HG03039 (cell line): ENCODE measurements around the gene TMCC1.
"Not testable (repeated sequence)": the region's sequence is repeated elsewhere in the genome, so short reads cannot be mapped to it uniquely, and the experiment has no call there.

Source experiments
- ATAC-seq: cut with Tn5 transposase; IDR thresholded peaks from one replicate; pipeline ENCODE4 v1.9.1; 2021; ENCODE audit warnings: mild to moderate bottlenecking, moderate library complexity; ENCODE audit not compliant: unreplicated experiment

TMCC1 gene

DNA sequence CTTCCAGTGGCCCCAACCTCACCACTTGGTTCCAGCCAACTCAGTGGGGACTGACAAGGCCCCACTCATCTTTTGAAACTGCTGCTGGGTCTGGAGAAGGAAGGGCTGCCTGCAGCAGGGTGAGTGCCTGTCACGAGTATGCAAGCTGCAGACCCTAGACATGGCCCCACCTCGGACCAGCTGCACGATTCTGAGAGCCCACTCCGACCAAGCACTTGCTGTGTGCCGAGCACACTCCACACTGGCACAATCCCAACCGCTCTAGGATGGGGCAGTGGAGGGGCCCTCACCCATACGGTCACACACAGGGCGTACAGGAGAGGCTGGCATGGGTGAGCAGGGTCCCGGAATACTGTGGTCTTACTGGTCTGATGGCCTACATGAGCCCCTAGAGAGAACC is 279.1 kb downstream of the TMCC1 start:
- ATAC-seq, result no peak

DNA sequence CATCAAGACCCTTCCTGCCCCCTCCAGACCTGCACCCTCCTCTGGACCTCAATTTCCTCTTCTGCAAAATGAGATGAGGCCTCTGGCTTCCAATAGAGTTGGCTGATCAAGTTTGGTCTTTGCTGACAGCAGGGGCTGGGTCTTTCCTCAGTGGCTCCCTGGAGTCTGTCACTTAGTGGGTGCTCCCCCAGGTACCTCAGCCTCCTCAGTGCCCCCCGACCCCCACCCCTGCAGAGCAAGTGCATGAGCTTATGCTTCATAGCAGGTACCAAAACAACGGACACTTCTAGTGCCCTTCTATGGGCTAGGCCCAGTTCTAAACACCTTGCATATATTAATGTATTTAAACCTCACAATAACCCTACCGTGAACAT is 280.2 kb downstream of the TMCC1 start:
- ATAC-seq, result no peak

DNA sequence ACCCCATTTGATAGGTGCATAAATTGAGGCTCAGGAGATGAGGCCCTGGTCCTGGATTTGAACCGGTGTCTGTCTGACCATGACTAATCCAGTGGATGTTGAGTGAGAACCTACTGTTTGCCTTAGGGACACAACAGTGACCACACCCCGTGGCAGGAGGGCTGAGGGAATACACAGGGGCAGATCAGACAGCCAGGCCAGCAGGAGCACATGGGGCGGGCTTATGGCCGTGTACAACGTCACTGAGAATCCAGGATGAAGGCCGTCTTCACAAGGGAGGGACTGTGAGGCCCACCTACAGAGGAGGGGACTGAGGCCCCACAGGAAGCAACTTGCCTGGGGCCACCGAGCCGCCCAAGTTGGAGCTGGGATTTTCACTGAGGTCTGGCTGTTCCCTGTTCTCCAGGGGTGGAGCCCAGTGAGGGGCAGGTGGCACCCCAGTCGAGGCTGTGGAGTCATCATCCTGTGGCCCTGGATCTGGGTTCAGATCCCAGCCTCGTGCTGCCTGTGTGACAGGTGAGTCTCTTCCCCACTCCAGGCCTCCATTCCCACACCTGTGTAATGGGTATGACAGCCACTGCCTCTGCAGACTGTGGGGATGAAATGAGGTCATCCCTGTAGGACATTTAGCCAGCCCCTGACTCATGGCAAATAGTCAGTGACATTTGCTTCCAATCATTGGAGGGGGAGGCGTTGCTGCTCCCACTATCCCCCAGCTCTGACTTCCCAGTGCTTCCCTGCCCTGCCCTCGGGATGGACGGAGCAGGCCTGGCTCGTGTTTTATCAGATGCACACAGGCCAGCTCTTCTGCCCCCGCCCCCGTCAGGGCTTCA is 280.8 kb downstream of the TMCC1 start:
- ATAC-seq, result no peak

DNA sequence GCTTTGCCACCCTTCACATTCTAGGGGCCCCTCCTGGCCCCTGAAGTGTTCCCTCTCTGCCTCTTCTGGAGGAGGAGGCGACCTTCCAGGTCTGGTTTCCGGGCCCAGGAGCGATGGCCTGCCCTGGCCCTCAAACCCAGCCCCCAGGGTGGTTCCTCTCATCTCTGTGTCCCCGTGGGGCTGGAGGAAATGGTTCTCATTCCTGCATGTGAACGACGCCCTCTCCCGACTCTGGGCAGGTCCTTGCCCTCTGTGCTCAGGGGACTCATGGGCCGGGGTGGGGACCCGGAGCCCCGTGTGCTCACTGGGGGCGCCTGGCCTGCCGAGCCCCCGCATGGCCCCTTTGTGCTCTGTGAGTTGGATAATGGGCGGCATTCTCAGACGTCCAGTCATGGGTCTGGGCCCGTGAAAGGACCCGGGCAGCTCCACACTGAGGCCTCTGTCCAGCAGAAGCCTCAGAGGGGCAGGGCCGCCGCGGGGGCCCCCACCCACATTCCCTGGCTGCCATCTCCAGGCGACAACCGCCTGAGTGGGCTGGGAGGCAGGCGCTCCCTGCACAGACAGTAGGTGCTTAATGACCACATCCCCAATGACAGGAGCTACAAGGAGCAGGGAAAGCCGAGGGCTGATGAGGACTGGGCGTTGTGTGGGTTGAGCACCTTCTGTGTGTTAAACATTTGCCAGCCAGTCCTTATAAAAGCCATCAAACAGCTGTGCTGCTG is 281.5 kb downstream of the TMCC1 start:
- ATAC-seq, result no peak

DNA sequence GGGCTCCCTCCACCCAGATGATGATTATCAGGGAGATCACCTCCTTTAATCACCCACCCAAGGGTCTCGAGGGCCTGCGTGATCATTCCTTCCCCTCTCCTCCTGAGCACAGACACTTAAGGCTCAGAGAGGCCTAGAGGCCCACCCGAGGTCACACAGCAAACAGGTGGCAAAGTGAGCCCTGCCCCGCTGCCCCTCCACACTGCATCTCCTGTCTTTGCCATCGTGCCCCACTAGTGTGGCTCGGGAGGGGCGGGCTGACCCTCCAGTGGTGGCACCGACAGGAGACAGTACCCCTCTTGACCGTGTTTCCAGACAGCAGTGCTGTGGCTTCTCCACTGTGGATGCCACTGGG is 282.1 kb downstream of the TMCC1 start:
- ATAC-seq, result no peak

DNA sequence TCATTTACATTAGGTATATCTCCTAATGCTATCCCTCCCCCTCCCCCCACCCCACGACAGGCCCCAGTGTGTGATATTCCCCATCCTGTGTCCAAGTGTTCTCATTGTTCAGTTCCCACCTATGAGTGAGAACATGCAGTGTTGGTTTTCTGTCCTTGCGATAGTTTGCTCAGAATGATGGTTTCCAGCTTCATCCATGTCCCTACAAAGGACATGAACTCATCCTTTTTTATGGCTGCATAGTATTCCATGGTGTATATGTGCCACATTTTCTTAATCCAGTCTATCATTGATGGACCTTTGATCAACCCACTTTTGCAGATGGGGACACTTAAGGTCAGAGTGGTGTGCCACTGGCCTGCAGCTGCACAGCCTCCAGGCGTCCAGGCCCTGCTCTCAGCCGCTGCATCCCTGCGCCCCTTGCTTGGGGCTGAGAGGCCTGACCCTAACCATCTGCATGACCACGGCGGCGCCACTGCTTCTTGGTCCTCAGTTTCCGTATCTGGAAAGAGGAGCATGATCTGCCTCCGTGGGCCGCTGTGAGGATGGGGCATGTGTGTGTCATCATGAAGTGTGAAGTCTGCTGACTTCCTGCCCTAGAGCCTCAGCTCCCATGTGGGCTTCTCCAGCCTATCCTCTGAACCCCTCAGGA is 282.6 kb downstream of the TMCC1 start:
- ATAC-seq, result not testable (repeated sequence)

DNA sequence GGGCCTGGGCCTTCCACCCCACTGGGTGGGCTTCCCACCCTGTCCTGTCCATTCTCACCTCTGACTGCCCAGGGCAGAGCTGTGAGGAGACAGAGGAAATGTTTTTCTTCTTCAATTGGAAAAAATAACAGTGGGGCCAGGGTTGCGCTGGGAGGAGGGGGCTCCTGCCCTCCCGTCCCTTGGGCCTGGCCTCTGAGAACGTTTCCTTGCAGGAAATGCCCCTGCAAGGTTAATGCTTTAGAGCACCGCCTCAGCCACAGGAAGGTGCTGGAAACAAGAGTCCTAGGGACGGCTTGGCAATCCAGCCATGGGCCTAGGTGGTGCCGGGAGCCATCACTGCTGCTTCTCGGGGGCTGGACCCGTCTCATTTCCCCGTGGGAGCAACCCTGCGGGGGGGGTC is 283.2 kb downstream of the TMCC1 start:
- no peak for ATAC-seq

DNA sequence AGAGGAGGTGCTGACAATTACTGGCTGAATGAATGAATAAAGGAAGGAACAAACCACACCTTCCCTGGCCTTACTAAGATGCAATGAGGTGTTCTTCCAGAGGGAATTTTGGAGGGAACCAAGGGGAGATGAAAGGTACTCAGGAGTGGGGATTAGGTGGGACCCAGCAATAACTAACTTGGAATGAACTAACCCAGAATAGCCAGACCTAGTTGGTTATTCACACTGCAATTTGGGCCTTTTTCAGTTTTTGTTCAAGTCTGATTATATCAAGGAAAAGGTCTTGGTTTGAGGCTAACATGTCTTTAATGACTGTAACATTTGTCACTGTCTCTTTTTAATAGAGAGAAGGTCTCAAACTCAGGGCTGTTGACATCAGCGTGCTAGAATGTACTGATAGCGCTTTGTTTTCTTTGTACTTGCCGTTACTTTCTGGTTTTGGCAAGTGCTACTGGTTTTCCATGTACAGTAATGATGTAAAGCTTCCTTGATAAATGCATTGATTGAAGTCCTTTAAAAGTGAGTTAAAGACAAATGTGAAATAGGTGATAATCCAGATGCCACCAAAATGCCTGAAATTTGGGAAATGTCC is 283.8 kb downstream of the TMCC1 start:
- ATAC-seq, result no peak

DNA sequence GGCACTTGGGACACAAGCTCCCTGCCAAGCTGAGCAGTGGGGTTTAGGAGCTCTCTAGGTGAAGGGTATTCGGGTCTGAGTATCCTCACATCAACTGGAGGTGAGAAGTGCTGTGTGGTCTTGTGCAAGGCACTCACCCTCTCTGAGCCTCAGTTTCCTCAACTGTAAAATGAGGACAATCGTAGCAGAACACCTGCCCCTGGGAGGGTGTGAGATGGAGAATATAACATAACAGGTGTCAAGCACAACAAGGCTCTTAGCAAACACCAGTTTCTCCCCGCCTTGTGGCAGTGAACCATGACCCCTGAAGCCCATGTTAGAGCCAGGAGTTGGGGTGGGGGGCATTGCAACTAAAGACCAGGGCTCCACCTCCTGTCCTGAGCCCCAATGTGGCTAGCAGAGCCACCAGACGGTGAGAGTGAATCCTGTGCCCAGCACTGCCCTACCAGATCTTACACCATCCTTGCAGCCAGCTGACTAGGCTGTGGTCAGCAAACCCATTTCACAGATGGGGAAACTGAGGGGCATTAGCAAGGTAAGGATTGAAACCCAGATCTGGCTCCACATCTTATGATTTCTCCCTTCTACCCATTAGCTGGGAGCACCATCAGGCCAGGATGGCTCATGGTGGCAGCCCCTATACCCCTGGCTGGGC is 284.4 kb downstream of the TMCC1 start:
- ATAC-seq, result no peak

DNA sequence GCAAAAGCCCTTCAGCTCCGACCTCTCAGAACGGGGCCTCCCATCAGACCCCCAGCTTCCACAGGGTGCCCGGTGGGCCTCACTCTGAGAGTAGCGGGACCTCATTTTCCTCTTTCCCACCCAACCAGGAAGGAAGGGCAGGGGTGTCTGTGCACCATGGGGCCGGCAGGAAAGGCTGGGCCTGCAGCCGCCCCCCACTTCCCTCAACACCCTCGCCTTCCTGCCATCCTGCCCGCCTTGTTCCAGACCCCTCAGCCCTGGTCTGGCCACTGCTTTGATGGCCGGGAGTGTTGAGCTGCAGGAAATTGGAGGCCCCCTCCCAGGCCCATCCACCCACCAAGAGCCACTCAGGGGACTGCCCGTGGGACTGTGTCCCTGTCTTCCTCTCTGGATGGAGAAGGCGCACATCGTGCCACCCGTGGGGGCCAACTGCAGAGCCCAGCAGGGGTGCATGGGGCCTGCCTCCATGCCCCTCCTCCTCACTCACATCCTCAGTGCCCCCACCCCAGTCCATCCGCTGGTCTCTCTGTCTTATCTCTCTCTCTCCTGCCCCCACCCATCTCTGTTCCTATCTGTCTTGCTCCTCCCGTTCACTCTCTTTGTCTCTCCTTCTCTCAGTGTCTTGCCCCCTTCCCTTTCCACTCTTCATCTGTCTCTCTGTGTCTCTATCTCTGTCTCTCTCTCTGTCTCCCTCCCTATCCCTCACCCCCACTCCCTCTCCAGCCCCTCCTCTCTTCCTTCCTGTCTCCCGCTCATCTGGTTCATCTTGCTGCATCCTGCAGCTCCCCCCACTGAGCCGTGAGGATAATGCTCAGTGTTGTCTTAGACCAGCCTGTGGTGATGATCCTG is 285.2 kb downstream of the TMCC1 start:
- no peak for ATAC-seq

DNA sequence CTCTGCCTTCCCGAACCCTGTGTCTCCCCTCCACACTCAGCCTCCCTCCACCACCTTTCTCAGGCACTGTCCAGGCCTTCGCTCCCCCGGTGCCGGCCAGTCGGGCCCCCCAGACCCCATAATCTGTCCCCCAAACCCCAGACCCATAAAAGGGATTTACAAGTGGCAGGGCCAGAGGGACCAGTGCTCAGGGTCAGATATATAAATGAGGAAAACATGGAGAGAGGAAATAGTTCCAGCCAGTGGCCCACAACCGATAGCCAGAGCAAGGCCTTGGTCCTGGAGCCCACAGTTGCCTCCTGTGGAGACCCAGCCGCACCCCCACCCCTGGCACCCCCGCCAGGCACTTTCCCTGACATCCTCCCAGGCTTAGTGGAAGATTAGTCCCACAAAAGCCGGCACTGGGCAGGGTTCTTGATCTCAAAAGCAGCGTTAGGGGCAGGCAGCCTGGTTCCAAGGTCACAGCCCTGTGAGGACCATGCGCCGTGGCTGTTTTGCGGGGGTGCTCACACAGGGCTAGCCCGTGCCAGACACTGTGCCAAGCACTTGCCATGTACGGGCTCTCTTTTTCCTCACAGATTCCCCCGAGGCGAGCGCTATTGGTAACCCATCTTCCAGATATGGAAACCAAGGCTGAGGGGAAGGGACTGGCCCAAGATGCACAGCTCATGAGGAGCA is 286.0 kb downstream of the TMCC1 start:
- no peak for ATAC-seq

DNA sequence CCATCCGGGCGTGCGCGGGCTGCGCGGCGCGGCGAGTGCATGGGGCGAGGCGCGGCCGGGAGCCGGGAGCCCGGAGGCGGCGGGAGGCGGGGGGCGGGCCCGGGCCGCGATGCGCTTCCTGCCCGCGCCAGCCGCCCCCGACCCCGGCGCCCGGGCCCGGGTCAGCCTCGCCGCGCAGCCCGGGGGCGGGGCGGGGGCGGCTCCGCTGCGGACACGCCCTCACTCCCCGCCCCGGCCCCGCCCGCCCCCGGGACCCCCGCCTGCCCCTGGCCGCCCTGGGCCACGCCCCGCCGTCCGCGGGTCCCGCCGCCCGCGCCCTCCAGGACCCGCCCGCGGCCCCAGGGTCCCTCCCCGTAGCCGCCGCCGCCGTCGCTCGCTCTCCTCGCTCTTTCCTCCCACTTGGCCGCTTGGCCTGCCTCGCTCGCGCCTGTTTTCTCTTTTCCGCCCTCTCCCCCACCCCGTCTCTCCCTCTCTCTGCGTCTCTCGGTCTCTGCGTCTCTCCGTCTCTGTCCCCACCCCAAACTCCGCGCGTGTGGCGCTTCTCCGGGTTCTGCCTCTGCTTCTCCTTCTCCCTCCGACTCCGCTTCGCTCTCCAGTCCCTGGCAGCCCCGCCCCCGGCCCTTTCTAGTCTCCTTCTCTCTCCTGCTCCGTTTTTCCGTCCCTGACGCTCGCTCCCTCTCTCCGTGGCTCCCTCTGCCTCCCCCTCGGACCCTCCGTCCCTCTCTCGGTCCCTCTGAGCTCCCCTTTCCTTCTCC is 286.7 kb downstream of the TMCC1 start, which contains the start of gene PLXND1:
TSS of gene PLXND1 (minus strand) at position 41 of the 755 bp plus-strand sequence. CDS start at position 4, 37 bp downstream.
- ATAC-seq, result no peak

DNA sequence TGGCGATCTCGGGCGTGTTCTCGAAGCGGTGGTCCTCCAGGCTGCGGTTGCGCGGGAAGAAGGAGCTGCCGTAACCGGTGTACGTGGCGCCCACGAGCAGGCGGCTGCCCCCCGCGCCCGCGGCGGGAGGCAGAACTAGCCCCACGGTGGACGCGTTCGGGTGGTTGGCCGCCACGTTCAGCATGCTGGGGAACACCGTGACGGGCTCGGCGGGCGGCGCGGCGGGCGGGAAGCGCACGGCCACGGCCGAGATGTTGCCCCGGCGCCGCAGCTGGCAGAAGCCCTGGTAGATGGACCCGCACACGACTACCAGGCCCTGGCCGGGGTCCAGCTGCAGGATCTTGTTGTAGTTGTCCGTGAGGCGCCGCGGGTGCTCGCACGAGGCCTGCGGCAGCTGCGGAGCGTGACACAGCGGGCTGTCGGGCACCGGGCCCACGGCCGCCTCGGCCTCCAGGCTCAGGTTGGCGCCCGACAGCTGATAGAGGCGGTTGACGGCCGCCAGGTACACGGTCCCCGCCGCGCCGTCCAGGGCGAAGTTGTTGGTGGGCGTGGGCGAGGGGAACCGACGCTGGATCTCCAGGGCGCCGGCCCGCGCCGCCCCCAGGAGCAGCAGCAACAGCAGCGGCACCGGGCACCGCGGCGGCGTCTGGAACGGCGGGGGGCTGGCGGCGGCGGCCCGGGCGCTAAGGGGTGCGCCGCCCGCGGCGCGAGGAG is 287.4 kb downstream of the TMCC1 start:
- ATAC-seq, result no peak

DNA sequence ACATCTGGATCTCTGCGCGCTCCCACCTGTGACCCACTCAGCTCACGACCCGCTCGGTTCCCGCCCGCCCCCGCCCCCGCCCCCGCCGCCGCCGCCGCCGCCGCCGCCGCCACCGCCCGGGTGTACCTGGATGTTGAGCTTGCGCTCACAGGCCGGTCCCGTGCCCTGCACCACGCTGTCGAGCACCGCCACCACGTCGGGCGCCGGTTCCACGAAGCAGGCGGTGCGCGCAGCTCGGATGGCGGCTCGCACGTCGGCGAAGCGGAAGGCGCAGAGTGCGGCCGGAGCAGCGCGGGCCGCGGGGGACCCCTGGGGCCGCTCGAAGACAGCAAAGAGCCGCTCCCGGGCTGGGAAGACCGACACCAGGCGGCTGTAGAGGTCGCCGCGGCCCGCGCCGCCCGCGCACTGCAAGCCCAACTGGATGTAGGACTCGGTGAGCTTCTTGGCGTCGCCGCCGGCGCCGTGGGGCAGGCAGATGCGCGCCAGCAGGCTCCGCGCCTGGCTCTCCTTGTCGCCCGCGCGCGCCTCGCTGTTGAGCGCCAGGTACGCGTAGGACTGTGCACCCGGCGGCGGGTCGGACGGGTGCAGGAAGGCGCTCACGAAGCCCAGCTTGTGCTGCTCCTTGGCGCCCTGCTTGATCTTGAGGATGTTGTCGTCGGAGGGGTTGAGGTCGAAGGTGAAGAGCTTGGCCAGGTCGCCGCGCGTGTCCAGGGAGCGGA is 288.1 kb downstream of the TMCC1 start:
- ATAC-seq, result no peak

DNA sequence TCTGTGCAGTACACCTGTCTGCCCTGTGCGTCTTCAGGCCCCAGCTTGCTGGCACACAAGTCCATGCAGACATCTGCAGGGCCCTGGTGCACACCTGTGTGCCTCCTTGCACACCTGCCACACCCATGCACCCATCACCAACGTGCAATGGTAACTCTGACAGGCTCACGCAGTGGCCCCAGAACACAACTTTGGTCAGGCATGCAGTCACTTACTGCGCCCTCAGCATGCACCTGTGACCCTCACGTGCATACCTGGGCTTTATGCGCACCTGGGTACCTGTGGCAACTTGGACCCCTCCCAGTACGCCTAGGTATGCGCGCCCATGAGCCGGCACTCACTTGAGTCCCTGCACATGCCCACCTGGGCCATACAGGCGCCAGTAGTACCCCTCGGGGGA is 288.7 kb downstream of the TMCC1 start:
- no peak for ATAC-seq

DNA sequence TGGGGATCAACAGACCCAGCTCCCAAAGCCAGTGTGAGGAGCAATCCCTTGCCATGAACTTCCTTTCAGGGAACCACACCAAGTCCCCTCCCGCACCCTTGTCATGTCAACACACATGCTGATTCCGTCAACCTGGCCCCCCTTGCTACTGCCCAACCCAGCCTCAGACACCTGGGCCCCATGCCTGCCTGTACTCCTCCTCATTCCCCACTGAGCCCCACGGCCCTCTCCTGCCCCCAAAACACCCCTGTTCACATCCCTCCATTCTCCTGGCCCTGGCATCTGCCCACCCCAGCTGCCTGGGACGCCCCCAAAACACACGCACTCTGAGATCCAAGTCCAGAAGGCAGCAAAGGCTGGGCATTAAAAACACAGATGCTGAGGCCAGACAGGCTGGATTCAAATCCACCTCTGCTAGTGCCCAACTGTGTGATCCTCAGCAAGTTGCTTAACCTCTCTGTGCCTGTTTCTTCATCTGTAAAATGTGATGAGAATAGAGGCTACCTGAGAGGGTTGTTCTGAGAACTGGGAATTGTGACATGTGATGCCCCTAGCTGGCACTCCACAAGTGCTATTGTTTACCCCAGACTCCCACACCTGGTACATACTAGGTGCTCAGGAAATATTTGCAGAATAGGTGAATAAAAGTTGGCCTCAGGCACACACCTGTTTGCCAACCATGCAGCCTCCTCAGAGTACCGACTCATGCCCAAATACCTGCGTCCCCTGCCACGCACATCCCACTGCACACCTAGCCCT is 289.3 kb downstream of the TMCC1 start:
- ATAC-seq, result no peak

DNA sequence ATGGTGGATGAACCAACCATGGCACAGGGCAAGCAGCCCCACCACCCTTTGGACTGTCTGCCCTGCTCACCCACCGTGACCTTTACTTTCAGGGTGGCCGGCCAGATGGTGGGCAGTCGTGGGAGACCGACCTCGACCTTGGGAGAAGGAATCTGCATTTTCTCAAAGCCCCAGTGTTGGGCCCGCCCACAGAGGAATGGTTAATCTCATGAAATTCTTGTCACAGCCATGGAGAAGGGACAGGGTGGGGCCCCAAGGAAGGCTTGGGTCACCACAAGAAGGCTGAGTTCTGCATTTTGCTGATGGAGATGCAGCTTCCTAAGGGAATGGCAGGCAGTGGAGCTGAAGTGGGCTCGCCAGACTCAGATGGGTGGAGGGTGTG is 290.0 kb downstream of the TMCC1 start:
- ATAC-seq, result no peak
